NT2/D1 (cell line): Measurements from ENCODE around the gene PEAK1.

ENCODE experiments used
- DNase-seq: peaks from one replicate; pipeline ENCODE4 v3.0.0-alpha.2; 2011; ENCODE audit warnings: low read depth, low spot score
- H3K27me3 ChIP-seq: 2 replicates; pipeline ENCODE4 v1.6.0; 2011; ENCODE audit warnings: mild to moderate bottlenecking; ENCODE audit not compliant: insufficient read length, insufficient read depth
- H3K36me3 ChIP-seq: 2 replicates; pipeline ENCODE4 v1.6.1; 2011; ENCODE audit warnings: mild to moderate bottlenecking, low read length, mixed read lengths; ENCODE audit not compliant: insufficient read depth, insufficient read length
- H3K4me1 ChIP-seq: 2 replicates; pipeline ENCODE4 v1.5.1; 2011; ENCODE audit not compliant: insufficient read depth, insufficient read length
- H3K4me3 ChIP-seq: 2 replicates; pipeline ENCODE4 v1.5.1; 2011; ENCODE audit warnings: low read depth; ENCODE audit not compliant: insufficient read length
- H3K9ac ChIP-seq: 2 replicates; pipeline ENCODE4 v1.6.0; 2011; ENCODE audit warnings: low read depth; ENCODE audit not compliant: insufficient read length
- H3K9me3 ChIP-seq: 2 replicates; pipeline ENCODE4 v1.5.1; 2011; ENCODE audit warnings: mild to moderate bottlenecking, low read length; ENCODE audit not compliant: insufficient read depth
- SUZ12 ChIP-seq: IDR thresholded peaks from 2 replicates; pipeline ENCODE4 v1.6.1; 2011; ENCODE audit not compliant: insufficient read length, insufficient read depth; ENCODE audit errors: extremely low read depth
- YY1 ChIP-seq: IDR thresholded peaks from 2 replicates; pipeline ENCODE4 v1.6.1; 2011; ENCODE audit not compliant: insufficient read length, insufficient read depth
- ZNF274 ChIP-seq: IDR thresholded peaks from 2 replicates; pipeline ENCODE4 v1.6.1; 2011; ENCODE audit warnings: mild to moderate bottlenecking, low read depth, low read length

The PEAK1 gene

GRCh38 chr15:77057072-77057471 is 362.8 kb downstream of the PEAK1 start:
- no peak for DNase-seq
- Histone ChIP-seq H3K4me1 (peaks cover 2% of the 10 kb centered on the region), H3K9me3 (no peaks in the 10 kb centered on the region), H3K9ac (no peak overlapping the region), H3K4me3 (no peak overlapping the region), H3K27me3 (no peaks in the 10 kb centered on the region), H3K36me3 (peaks cover 25% of the 10 kb centered on the region)
- no peak for TF ChIP-seq ZNF274

GRCh38 chr15:77053709-77054108 is 366.2 kb downstream of the PEAK1 start:
- TF ChIP-seq YY1 (no peak), SUZ12 (no peak), ZNF274 (no peak)
- Histone ChIP-seq H3K4me1 (peaks cover 2% of the 10 kb centered on the region), H3K9me3 (no peaks in the 10 kb centered on the region), H3K4me3 (no peak overlapping the region), H3K9ac (no peak overlapping the region), H3K36me3 (peaks cover 47% of the 10 kb centered on the region), H3K27me3 (no peaks in the 10 kb centered on the region)
- no peak for DNase-seq

GRCh38 chr15:77052556-77052955 is 367.3 kb downstream of the PEAK1 start:
- no peak for DNase-seq
- Histone ChIP-seq H3K27me3 (no peaks in the 10 kb centered on the region), H3K36me3 (peaks cover 48% of the 10 kb centered on the region), H3K4me1 (peaks cover 2% of the 10 kb centered on the region), H3K9ac (no peak overlapping the region), H3K9me3 (no peaks in the 10 kb centered on the region), H3K4me3 (no peak overlapping the region)
- TF ChIP-seq YY1 (no peak), ZNF274 (no peak), SUZ12 (no peak)
